ENCODE measurements around the gene KLK14.

DNA sequence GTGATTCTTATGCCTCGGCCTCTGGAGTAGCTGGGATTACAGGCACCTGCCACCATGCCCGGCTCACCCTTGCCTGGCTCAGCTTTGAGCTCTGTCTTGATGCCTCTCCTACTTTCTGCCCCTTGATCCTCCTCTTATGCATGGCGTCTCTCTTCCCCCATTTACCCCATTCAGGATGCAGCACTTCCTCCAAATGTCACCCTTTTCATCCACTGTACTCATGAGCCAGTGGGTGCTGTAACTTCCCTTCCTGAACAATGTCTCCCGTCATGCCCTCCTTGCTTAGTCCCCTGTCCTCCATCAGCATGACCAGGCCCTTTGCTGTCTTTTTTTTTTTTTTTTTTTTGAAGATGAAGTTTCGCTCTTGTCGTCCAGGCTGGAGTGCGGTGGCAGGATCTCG lies 38.6 kb upstream of the KLK14 start:
- TF ChIP-seq CTCF (IDR thresholded peaks at IDR 0.05 in 4 of 5, conservative IDR thresholded peaks at IDR 0.05 in 1 of 5) (no peak), POLR2A (IDR thresholded peaks at IDR 0.05) (no peak)
